ENCODE data around the gene PTGES.
A peak's percentile ranks its signal among the peaks of the same experiment; 100 is the strongest.

The PTGES gene

GRCh38 chr9:129728744-129729143 lies 24.1 kb downstream of the PTGES start:
- Histone ChIP-seq H3K4me3 (ENCODE audit: insufficient read depth in 1 of 2, low read depth in 1 of 2, low read length in 2 of 2) (no peak overlapping the region), H2AK5ac (ENCODE audit: low read length, severe bottlenecking) (no peak overlapping the region), H3K4me2 (ENCODE audit: low read length, poor library complexity, severe bottlenecking) (no peak overlapping the region), H3K36me3 (ENCODE audit: control insufficient read depth in 1 of 2, insufficient read depth in 2 of 2, low read depth in 1 of 2, low read length in 2 of 2) (no peaks in the 10 kb centered on the region), H2BK5ac (ENCODE audit: low read depth, low read length, poor library complexity, severe bottlenecking) (no peak overlapping the region), H3K18ac (ENCODE audit: low read depth in 1 of 2, low read length in 2 of 2) (no peak overlapping the region), H4K91ac (ENCODE audit: low read length) (no peak overlapping the region), H4K8ac (ENCODE audit: low read length) (no peak overlapping the region), H3K27ac (ENCODE audit: low read length, poor library complexity, severe bottlenecking) (no peak overlapping the region), H3K4ac (ENCODE audit: low read depth in 1 of 2, low read length in 2 of 2) (no peak overlapping the region), H2BK15ac (ENCODE audit: low read depth, poor library complexity, severe bottlenecking) (no peak overlapping the region), H3K9ac (ENCODE audit: low read length) (no peak overlapping the region), H2BK12ac (ENCODE audit: low read length in 2 of 2) (no peak overlapping the region), H2AFZ (ENCODE audit: low read depth, low read length) (no peak overlapping the region), H3K9me3 (ENCODE audit: control insufficient read depth, low read length) (no peaks in the 10 kb centered on the region), H3K4me1 (ENCODE audit: control insufficient read depth, insufficient read depth, low read depth, low read length) (peaks cover 2% of the 10 kb centered on the region), H3K14ac (ENCODE audit: low read length in 2 of 2) (no peak overlapping the region), H2BK120ac (ENCODE audit: low read depth, low read length) (no peak overlapping the region), H3K79me1 (replicated peaks; ENCODE audit: low read length, poor library complexity, severe bottlenecking) (no peaks in the 10 kb centered on the region), H3K27me3 (ENCODE audit: control insufficient read depth in 1 of 2, insufficient read depth in 1 of 2, low read length in 2 of 2) (peaks cover 0 to 30% of the 10 kb centered on the region in 2 experiments), H3K23ac (ENCODE audit: low read length in 2 of 2) (no peak overlapping the region)
- DNase-seq = no peak
- whole genome bisulfite sequencing = 89% methylated on average over 7 of the region's 7 CpGs

- H4K8ac ChIP-seq (ENCODE audit: low read length) = peak overlapping the region; percentile 25
- peaks cover 0 to 12% of the 10 kb centered on the region in 2 experiments for H3K27me3 ChIP-seq (ENCODE audit: control insufficient read depth in 1 of 2, insufficient read depth in 1 of 2, low read length in 2 of 2)
- H3K14ac ChIP-seq (ENCODE audit: low read length in 2 of 2) = no peak overlapping the region
- peak overlapping the region in 1 of 2 experiments; percentile 31 for H3K18ac ChIP-seq (ENCODE audit: low read depth in 1 of 2, low read length in 2 of 2)
- peaks cover 2% of the 10 kb centered on the region for H3K4me1 ChIP-seq (ENCODE audit: control insufficient read depth, insufficient read depth, low read depth, low read length)
- DNase-seq = peak; percentile 84
- H3K27ac ChIP-seq (ENCODE audit: low read length, poor library complexity, severe bottlenecking) = no peak overlapping the region
- H3K36me3 ChIP-seq (ENCODE audit: control insufficient read depth in 1 of 2, insufficient read depth in 2 of 2, low read depth in 1 of 2, low read length in 2 of 2) = peaks cover 0 to 13% of the 10 kb centered on the region in 2 experiments
- peak overlapping the region; percentile 14 for H3K4me2 ChIP-seq (ENCODE audit: low read length, poor library complexity, severe bottlenecking)
- H2AK5ac ChIP-seq (ENCODE audit: low read length, severe bottlenecking) = no peak overlapping the region
- H3K79me1 ChIP-seq (replicated peaks; ENCODE audit: low read length, poor library complexity, severe bottlenecking) = no peaks in the 10 kb centered on the region
- no peak overlapping the region for H3K23ac ChIP-seq (ENCODE audit: low read length in 2 of 2)
- peak overlapping the region; percentile 63 for H3K9ac ChIP-seq (ENCODE audit: low read length)
- H2BK5ac ChIP-seq (ENCODE audit: low read depth, low read length, poor library complexity, severe bottlenecking) = no peak overlapping the region
- 31% methylated on average over 22 of the region's 23 CpGs for WGBS
- no peak overlapping the region for H3K4ac ChIP-seq (ENCODE audit: low read depth in 1 of 2, low read length in 2 of 2)
- no peaks in the 10 kb centered on the region for H3K9me3 ChIP-seq (ENCODE audit: control insufficient read depth, low read length)
- H2BK120ac ChIP-seq (ENCODE audit: low read depth, low read length) = no peak overlapping the region
- H2BK15ac ChIP-seq (ENCODE audit: low read depth, poor library complexity, severe bottlenecking) = peak overlapping the region; percentile 74
- H2BK12ac ChIP-seq (ENCODE audit: low read length in 2 of 2) = peak overlapping the region in 1 of 2 experiments; percentile 11
- peak overlapping the region in 1 of 2 experiments; percentile 22 for H3K4me3 ChIP-seq (ENCODE audit: insufficient read depth in 1 of 2, low read depth in 1 of 2, low read length in 2 of 2)
- H4K91ac ChIP-seq (ENCODE audit: low read length) = peak overlapping the region; percentile 54
- no peak overlapping the region for H2AFZ ChIP-seq (ENCODE audit: low read depth, low read length)
Observed at GRCh38 chr9:129726322-129727160, 26.3 kb downstream of the PTGES start.

- Histone ChIP-seq H2BK5ac (ENCODE audit: low read depth, low read length, poor library complexity, severe bottlenecking) (no peak overlapping the region), H3K27me3 (ENCODE audit: control insufficient read depth in 1 of 2, insufficient read depth in 1 of 2, low read length in 2 of 2) (peaks cover 0 to 8% of the 10 kb centered on the region in 2 experiments), H4K8ac (ENCODE audit: low read length) (peak overlapping the region; percentile 21), H3K4me2 (ENCODE audit: low read length, poor library complexity, severe bottlenecking) (no peak overlapping the region), H3K23ac (ENCODE audit: low read length in 2 of 2) (no peak overlapping the region), H3K36me3 (ENCODE audit: control insufficient read depth in 1 of 2, insufficient read depth in 2 of 2, low read depth in 1 of 2, low read length in 2 of 2) (peaks cover 0 to 17% of the 10 kb centered on the region in 2 experiments), H3K79me1 (replicated peaks; ENCODE audit: low read length, poor library complexity, severe bottlenecking) (no peaks in the 10 kb centered on the region), H3K4ac (ENCODE audit: low read depth in 1 of 2, low read length in 2 of 2) (peak overlapping the region in 1 of 2 experiments; percentile 46), H3K27ac (ENCODE audit: low read length, poor library complexity, severe bottlenecking) (no peak overlapping the region), H2BK15ac (ENCODE audit: low read depth, poor library complexity, severe bottlenecking) (peak overlapping the region; percentile 74), H4K91ac (ENCODE audit: low read length) (peak overlapping the region; percentile 29), H3K9me3 (ENCODE audit: control insufficient read depth, low read length) (no peaks in the 10 kb centered on the region), H3K9ac (ENCODE audit: low read length) (peak overlapping the region; percentile 63), H2AFZ (ENCODE audit: low read depth, low read length) (no peak overlapping the region), H2BK12ac (ENCODE audit: low read length in 2 of 2) (no peak overlapping the region), H3K14ac (ENCODE audit: low read length in 2 of 2) (no peak overlapping the region), H2AK5ac (ENCODE audit: low read length, severe bottlenecking) (no peak overlapping the region), H3K18ac (ENCODE audit: low read depth in 1 of 2, low read length in 2 of 2) (no peak overlapping the region), H2BK120ac (ENCODE audit: low read depth, low read length) (no peak overlapping the region), H3K4me1 (ENCODE audit: control insufficient read depth, insufficient read depth, low read depth, low read length) (peaks cover 2% of the 10 kb centered on the region), H3K4me3 (ENCODE audit: insufficient read depth in 1 of 2, low read depth in 1 of 2, low read length in 2 of 2) (no peak overlapping the region)
- no peak for DNase-seq
- 51% methylated on average over 10 of the region's 10 CpGs for WGBS
Observed at GRCh38 chr9:129725795-129726251, 27.0 kb downstream of the PTGES start.

- H3K4me3 ChIP-seq (ENCODE audit: insufficient read depth in 1 of 2, low read depth in 1 of 2, low read length in 2 of 2) = no peak overlapping the region
- no peak overlapping the region for H2AFZ ChIP-seq (ENCODE audit: low read depth, low read length)
- H3K18ac ChIP-seq (ENCODE audit: low read depth in 1 of 2, low read length in 2 of 2) = no peak overlapping the region
- no peaks in the 10 kb centered on the region for H3K9me3 ChIP-seq (ENCODE audit: control insufficient read depth, low read length)
- H4K8ac ChIP-seq (ENCODE audit: low read length) = no peak overlapping the region
- no peak overlapping the region for H3K27ac ChIP-seq (ENCODE audit: low read length, poor library complexity, severe bottlenecking)
- no peaks in the 10 kb centered on the region for H3K79me1 ChIP-seq (replicated peaks; ENCODE audit: low read length, poor library complexity, severe bottlenecking)
- H2BK12ac ChIP-seq (ENCODE audit: low read length in 2 of 2) = peak overlapping the region in 1 of 2 experiments; percentile 26
- H3K4me1 ChIP-seq (ENCODE audit: control insufficient read depth, insufficient read depth, low read depth, low read length) = peaks cover 2% of the 10 kb centered on the region
- no peak overlapping the region for H2BK15ac ChIP-seq (ENCODE audit: low read depth, poor library complexity, severe bottlenecking)
- H3K4me2 ChIP-seq (ENCODE audit: low read length, poor library complexity, severe bottlenecking) = no peak overlapping the region
- H2BK120ac ChIP-seq (ENCODE audit: low read depth, low read length) = no peak overlapping the region
- peaks cover 0 to 24% of the 10 kb centered on the region in 2 experiments for H3K36me3 ChIP-seq (ENCODE audit: control insufficient read depth in 1 of 2, insufficient read depth in 2 of 2, low read depth in 1 of 2, low read length in 2 of 2)
- peaks cover 0 to 12% of the 10 kb centered on the region in 2 experiments for H3K27me3 ChIP-seq (ENCODE audit: control insufficient read depth in 1 of 2, insufficient read depth in 1 of 2, low read length in 2 of 2)
- 82% methylated on average over 16 of the region's 16 CpGs for WGBS
- no peak overlapping the region for H4K91ac ChIP-seq (ENCODE audit: low read length)
- no peak overlapping the region for H2AK5ac ChIP-seq (ENCODE audit: low read length, severe bottlenecking)
- H3K14ac ChIP-seq (ENCODE audit: low read length in 2 of 2) = no peak overlapping the region
- H3K23ac ChIP-seq (ENCODE audit: low read length in 2 of 2) = no peak overlapping the region
- no peak for DNase-seq
- no peak overlapping the region for H3K4ac ChIP-seq (ENCODE audit: low read depth in 1 of 2, low read length in 2 of 2)
- peak overlapping the region; percentile 32 for H3K9ac ChIP-seq (ENCODE audit: low read length)
- H2BK5ac ChIP-seq (ENCODE audit: low read depth, low read length, poor library complexity, severe bottlenecking) = no peak overlapping the region
Observed at GRCh38 chr9:129724456-129725190, 28.2 kb downstream of the PTGES start.

All from mesenchymal stem cell (in vitro differentiated cells and primary cell).